Stimulated activated CD4-positive, alpha-beta T cell treated with anti-CD3 and anti-CD28 coated beads, TNF-alpha, amount 100 ng/mL, for 4 hours (primary cell): ENCODE data around the gene CHCHD3.

Source experiments
- DNase-seq, 3 experiments: peaks; one replicate each; pipeline ENCODE4 v3.0.0-alpha.2; 2020; ENCODE audit warnings: low read depth in 3 of 3

CHCHD3 gene

DNA sequence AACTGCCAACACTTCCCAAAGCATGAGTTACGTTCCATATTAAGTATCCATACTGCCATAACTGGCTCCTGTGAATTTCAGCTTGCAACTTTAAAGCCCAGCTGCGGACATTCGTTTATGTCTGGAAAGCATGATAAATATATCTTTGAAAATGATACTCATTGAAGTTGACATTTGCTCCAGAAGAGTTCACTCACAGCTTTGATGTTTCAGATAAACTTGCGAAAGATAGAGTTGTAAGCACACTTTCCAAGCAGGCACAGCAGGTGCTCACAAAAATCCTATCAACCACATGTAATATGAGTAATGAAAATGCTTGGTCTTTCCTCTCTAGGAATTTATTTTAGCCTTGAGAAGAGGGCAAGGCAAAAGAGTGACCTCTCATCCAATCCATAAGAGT is 4.5 kb downstream of the CHCHD3 start:
- no peak for DNase-seq

DNA sequence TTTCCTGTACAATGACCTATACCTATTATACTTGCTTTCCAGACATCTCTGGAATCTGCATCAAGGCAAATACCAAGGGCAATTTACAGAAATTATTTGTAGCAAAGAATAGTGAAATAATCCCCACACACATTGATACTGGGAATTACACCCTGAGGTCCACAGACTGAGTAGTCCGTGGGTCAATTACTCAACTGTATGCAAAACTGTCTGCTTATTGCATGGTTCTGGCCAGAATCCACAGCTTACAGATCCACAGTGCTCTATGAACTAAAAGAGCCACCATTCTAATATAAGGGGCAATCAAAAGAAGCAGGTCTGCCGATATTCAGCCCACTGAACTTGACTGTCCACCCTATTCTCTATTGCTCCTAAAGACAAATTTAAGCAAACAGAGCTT is 5.7 kb downstream of the CHCHD3 start:
- no peak for DNase-seq

- DNase-seq = no peak
Observed at GRCh38 chr7:133071506-133071905, 10.4 kb downstream of the CHCHD3 start.

- DNase-seq = no peak
Observed at GRCh38 chr7:133070562-133070961, 11.3 kb downstream of the CHCHD3 start.

- no peak for DNase-seq
Observed at GRCh38 chr7:133065301-133065700, 16.6 kb downstream of the CHCHD3 start.

GRCh38 chr7:133064082-133064820 is 17.6 kb downstream of the CHCHD3 start:
- DNase-seq = no peak

DNA sequence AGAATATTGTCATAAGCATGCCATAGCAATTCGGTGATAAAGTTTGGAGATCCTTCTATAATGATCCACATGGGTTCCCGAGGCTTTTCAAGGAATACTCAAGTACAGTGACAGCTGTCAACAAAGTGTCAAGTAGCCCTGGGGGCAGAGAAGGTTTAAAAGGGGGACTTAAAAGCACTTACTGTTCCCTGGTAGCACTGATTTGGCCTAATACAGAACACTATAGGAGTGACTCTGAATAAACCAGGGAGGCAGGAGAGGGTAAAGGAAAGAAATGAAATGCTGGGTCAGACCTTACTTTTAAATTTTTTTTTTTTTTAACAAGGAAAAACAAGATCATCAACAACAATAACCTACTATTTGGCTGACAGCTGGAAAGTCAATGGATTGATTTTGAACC is 20.1 kb downstream of the CHCHD3 start:
- DNase-seq = no peak

- DNase-seq = no peak
Observed at GRCh38 chr7:133061357-133061756, 20.5 kb downstream of the CHCHD3 start.

DNA sequence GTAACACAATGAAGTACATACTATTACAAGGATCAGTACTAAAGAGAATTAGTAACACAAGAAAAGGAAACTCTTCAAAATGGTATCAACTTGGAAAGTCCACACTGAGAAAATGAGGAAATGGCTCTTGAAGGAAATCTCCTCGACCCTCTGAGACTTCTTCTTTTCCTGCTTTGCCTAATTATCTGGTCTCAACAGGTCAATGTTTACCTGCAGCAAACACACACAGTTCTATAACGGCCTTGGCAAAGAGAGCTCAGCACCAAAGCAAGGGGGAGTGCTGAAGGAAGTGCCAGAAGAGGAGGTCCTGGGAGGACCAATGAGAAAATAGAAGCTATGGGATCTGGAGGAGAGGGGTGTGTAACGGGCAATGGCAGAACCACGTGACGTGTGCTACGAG is 21.9 kb downstream of the CHCHD3 start:
- DNase-seq = no peak

DNA sequence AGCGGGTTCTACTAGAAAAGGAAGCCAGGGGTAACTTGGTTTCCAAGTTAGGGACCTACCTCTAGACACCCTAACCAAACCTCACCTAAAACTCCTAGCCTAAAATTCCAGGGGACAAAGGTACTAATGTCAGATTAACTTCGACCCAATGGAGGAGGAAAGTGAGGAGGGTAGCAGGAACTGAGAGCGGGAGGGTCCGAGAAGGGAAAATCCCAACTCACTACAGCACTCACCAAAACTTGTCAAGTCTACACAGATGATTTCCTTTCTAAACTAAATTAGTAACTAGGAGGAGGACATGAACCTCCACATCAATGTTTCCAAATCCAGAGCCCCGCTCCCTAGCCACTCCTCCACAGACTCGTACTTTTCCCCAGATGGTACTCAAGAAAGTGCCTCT is 22.6 kb downstream of the CHCHD3 start:
- no peak for DNase-seq

DNA sequence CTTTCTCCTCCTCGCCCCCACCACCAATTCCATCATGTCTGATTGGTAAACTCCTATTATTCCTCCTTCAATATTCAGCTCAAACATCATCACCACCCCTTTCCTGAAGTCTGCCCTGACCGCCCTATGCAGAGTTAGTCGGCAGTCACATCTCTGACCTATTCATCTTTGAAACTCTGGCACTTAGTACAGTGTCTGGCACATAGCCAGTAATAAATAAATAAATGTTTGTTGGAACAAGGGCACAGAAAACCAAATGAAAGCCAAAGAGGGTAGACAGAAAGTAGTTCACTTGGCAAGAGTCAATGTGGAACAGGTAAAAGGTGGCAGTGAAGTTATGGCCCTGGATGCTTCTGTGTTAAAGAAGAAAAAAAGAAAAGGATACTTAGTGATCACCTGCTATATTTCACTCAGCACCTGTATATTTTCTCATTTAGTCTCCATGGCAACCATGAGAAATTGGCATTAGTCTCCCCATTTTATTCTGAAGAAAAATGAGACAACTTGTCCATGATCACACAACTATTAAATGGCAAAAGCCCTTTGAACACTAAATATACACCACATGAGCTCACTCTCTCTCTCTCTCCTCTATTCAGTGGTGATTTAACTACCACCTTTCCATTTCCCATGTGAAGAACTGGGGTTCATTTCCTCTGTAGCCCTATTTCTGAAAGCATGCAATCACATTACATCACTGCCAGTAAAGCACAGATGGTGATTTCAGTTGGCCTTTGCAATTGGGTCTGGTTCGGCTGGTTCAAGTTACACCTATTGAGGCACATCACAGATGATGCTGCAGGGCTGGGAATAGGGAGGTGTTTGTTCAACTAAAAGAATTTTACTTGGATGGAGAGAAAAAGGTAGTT is 25.3 kb downstream of the CHCHD3 start:
- DNase-seq = no peak

DNA sequence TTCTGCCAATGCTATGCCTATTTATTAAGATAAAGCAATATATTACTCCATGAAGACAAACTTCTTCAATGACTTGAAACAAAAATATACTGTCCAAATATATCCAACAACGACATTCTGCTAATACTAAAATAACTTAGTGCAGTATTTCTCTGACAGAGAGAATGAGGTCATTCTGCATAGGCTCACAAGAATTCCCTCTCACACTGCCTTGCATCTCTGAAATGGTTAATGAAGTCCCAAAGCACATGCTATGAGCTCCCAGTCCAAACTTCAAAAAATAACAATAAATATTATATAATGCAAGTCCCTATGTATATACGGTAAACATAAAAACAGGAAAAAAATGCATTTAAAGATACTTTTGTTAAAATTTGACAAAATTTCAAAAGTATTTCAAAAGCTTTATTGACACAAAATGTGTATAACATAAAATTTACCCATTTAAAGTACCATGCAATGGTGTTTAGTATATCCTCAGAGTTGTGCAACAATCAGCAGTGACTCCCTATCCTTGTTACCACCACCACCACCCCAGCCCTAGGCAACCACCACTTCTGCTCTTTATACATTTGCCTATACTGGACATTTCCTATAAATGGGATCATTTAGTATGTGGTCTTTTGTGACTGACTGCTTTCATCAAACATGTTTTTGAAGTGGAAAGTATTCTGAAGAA is 27.6 kb downstream of the CHCHD3 start:
- DNase-seq = no peak

- no peak for DNase-seq
Observed at GRCh38 chr7:133053321-133053891, 28.5 kb downstream of the CHCHD3 start.

GRCh38 chr7:133052826-133053225 is 29.1 kb downstream of the CHCHD3 start:
- DNase-seq = no peak

- DNase-seq = no peak
Observed at GRCh38 chr7:133052401-133052756, 29.5 kb downstream of the CHCHD3 start.

GRCh38 chr7:133051719-133052400 is 30.0 kb downstream of the CHCHD3 start:
- DNase-seq = no peak

- no peak for DNase-seq
Observed at GRCh38 chr7:133051066-133051465, 30.8 kb downstream of the CHCHD3 start.

GRCh38 chr7:133050200-133050995 is 31.5 kb downstream of the CHCHD3 start:
- no peak for DNase-seq

- DNase-seq = no peak
Observed at GRCh38 chr7:133048589-133048988, 33.3 kb downstream of the CHCHD3 start.

- DNase-seq = no peak
Observed at GRCh38 chr7:133047321-133047720, 34.6 kb downstream of the CHCHD3 start.
